ENCODE results near the gene PLS3.

PLS3 gene

GRCh38 chrX:115549008-115549407, 12.0 kb upstream of the PLS3 start:
- no peaks in the 10 kb centered on the region for H4K20me1 ChIP-seq (ENCODE audit: insufficient read depth)
- no peak overlapping the region for H2AFZ ChIP-seq (ENCODE audit: low read depth)
- H3K9ac ChIP-seq = no peak overlapping the region
- H3K4me2 ChIP-seq = no peak overlapping the region
- no peak overlapping the region for H3K4me3 ChIP-seq (IDR thresholded peaks at IDR 0.05; ENCODE audit: insufficient read depth, low read depth, low read length)
- no peaks in the 10 kb centered on the region for H3K4me1 ChIP-seq (ENCODE audit: low read depth, poor library complexity, severe bottlenecking)
- H3K36me3 ChIP-seq (ENCODE audit: insufficient read depth) = no peaks in the 10 kb centered on the region
- H3K79me2 ChIP-seq (ENCODE audit: insufficient read depth, low read depth) = no peaks in the 10 kb centered on the region
- no peak for TF ChIP-seq CTCF (conservative IDR thresholded peaks at IDR 0.05; ENCODE audit: low read depth, low read length)
- H3K27ac ChIP-seq = no peak overlapping the region
- H3K27me3 ChIP-seq (ENCODE audit: insufficient read depth, low read depth) = no peaks in the 10 kb centered on the region

- H3K9ac ChIP-seq = no peak overlapping the region
- H3K4me3 ChIP-seq (IDR thresholded peaks at IDR 0.05; ENCODE audit: insufficient read depth, low read depth, low read length) = no peak overlapping the region
- no peak for TF ChIP-seq CTCF (conservative IDR thresholded peaks at IDR 0.05; ENCODE audit: low read depth, low read length)
- H3K4me2 ChIP-seq = no peak overlapping the region
- H2AFZ ChIP-seq (ENCODE audit: low read depth) = no peak overlapping the region
- H3K36me3 ChIP-seq (ENCODE audit: insufficient read depth) = no peaks in the 10 kb centered on the region
- H3K79me2 ChIP-seq (ENCODE audit: insufficient read depth, low read depth) = no peaks in the 10 kb centered on the region
- H3K4me1 ChIP-seq (ENCODE audit: low read depth, poor library complexity, severe bottlenecking) = no peaks in the 10 kb centered on the region
- H3K27me3 ChIP-seq (ENCODE audit: insufficient read depth, low read depth) = no peaks in the 10 kb centered on the region
- H4K20me1 ChIP-seq (ENCODE audit: insufficient read depth) = no peaks in the 10 kb centered on the region
- H3K27ac ChIP-seq = no peak overlapping the region
Measured at GRCh38 chrX:115553171-115553570, 7.8 kb upstream of the PLS3 start.

GRCh38 chrX:115559672-115560071, 1.3 kb upstream of the PLS3 start:
- Histone ChIP-seq H2AFZ (ENCODE audit: low read depth) (no peak overlapping the region), H3K36me3 (ENCODE audit: insufficient read depth) (no peaks in the 10 kb centered on the region), H3K4me2 (no peak overlapping the region), H4K20me1 (ENCODE audit: insufficient read depth) (no peaks in the 10 kb centered on the region), H3K79me2 (ENCODE audit: insufficient read depth, low read depth) (peaks cover 3% of the 10 kb centered on the region; the same call in 1 of the 2 replicates), H3K4me3 (IDR thresholded peaks at IDR 0.05; ENCODE audit: insufficient read depth, low read depth, low read length) (no peak overlapping the region), H3K27ac (no peak overlapping the region), H3K9ac (no peak overlapping the region), H3K27me3 (ENCODE audit: insufficient read depth, low read depth) (no peaks in the 10 kb centered on the region), H3K4me1 (ENCODE audit: low read depth, poor library complexity, severe bottlenecking) (peaks cover 7% of the 10 kb centered on the region)
- TF ChIP-seq CTCF (conservative IDR thresholded peaks at IDR 0.05; ENCODE audit: low read depth, low read length) = no peak

- Histone ChIP-seq H3K4me2 (peak overlapping the region; percentile 66), H3K9ac (peak overlapping the region; percentile 93; the same call in 1 of the 2 replicates), H3K4me3 (IDR thresholded peaks at IDR 0.05; ENCODE audit: insufficient read depth, low read depth, low read length) (no peak overlapping the region), H3K79me2 (ENCODE audit: insufficient read depth, low read depth) (peaks cover 3% of the 10 kb centered on the region; the same call in 1 of the 2 replicates), H4K20me1 (ENCODE audit: insufficient read depth) (no peaks in the 10 kb centered on the region), H3K36me3 (ENCODE audit: insufficient read depth) (no peaks in the 10 kb centered on the region), H2AFZ (ENCODE audit: low read depth) (peak overlapping the region; percentile 79), H3K27ac (peak overlapping the region; percentile 86), H3K4me1 (ENCODE audit: low read depth, poor library complexity, severe bottlenecking) (peaks cover 10% of the 10 kb centered on the region), H3K27me3 (ENCODE audit: insufficient read depth, low read depth) (no peaks in the 10 kb centered on the region)
- no peak for TF ChIP-seq CTCF (conservative IDR thresholded peaks at IDR 0.05; ENCODE audit: low read depth, low read length)
Measured at GRCh38 chrX:115560211-115560977, 580 bp upstream of the PLS3 start.
